GM12878 (cell line): ENCODE results near the gene DMBX1. TPM values are rescaled to one million over a fixed set of nuclear protein-coding genes. Genes with fewer than 3 reads are reported as not detected.

Experiments
- ATAC-seq: fragments of 200-7000 bp; cut with Tn5 transposase; 3 replicates; pipeline ENCODE4 v1.9.1; 2020; ENCODE audit warnings: mild to moderate bottlenecking, moderate library complexity
- BruUV-seq: library from RNA; stranded (reverse); fragments of 400-500 nt; replicated peaks from 2 replicates; lab custom pipeline; 2021; lab: Mats Ljungman, UMichigan
- CTCF ChIA-PET: fragments of 300-600 bp; sonication (Branson Sonifier 250); formaldehyde crosslinking; extraction: SDS; loops from one replicate; lab custom pipeline; 2021; ENCODE audit warnings: inconsistent platforms; lab: Yijun Ruan, JAX
- POLR2A ChIA-PET: fragments of 350-600 bp; formaldehyde crosslinking; extraction: SDS; loops from one replicate; lab custom pipeline; 2021; ENCODE audit warnings: inconsistent platforms; lab: Charles Lee
- RAD21 ChIA-PET: fragments of 300-600 bp; sonication (Branson Sonifier 250); formaldehyde crosslinking; loops from one replicate; lab custom pipeline; 2023; ENCODE audit warnings: antibody characterized with exemption; ENCODE audit not compliant: unreplicated experiment; lab: Charles Lee
- SMC1A ChIA-PET: fragments of 300-600 bp; sonication (Branson Sonifier 250); formaldehyde crosslinking; loops from one replicate; lab custom pipeline; 2023; ENCODE audit not compliant: unreplicated experiment, uncharacterized antibody; lab: Charles Lee
- DNase-seq: peaks from one replicate; pipeline ENCODE4 v3.0.0-alpha.2; 2011; ENCODE audit warnings: low read depth, low spot score
- FAIRE-seq: peaks from 3 replicates; lab custom pipeline; 2011; peaks lifted over from hg19 to GRCh38; lab: Jason Lieb, UNC
- H2AFZ ChIP-seq: 2 replicates; pipeline ENCODE4 v1.6.0; 2011; ENCODE audit warnings: low read depth, low read length, control low read depth; ENCODE audit not compliant: control insufficient read depth
- H3K27ac ChIP-seq: 2 replicates; pipeline ENCODE4 v1.5.1; 2011; ENCODE audit warnings: control low read depth; ENCODE audit not compliant: control insufficient read depth, insufficient read depth
- H3K27me3 ChIP-seq, 2 experiments: replicated peaks in 1 of 2; 2 replicates each; pipeline versions ENCODE4 v1.6.0 to v1.6.1; 2011; ENCODE audit warnings: low read length in 1 of 2; ENCODE audit not compliant: control insufficient read depth in 2 of 2, insufficient read depth in 2 of 2
- H3K36me3 ChIP-seq, 2 experiments: 2 replicates each; pipeline ENCODE4 v1.5.1; 2011; ENCODE audit warnings: low read length in 1 of 2; ENCODE audit not compliant: control insufficient read depth in 2 of 2, insufficient read depth in 2 of 2
- H3K4me1 ChIP-seq: 2 replicates; pipeline ENCODE4 v1.6.1; 2011; ENCODE audit warnings: mild to moderate bottlenecking, low read length, moderate library complexity, mixed read lengths; ENCODE audit not compliant: control insufficient read depth, insufficient read depth
- H3K4me2 ChIP-seq: 2 replicates; pipeline ENCODE4 v1.6.0; 2011; ENCODE audit warnings: control low read depth; ENCODE audit not compliant: control insufficient read depth, insufficient read depth
- H3K4me3 ChIP-seq: fragments of 200-600 bp; sonication (generic); 2 replicates; pipeline ENCODE4 v1.5.1; 2016
- H3K79me2 ChIP-seq: 2 replicates; pipeline ENCODE4 v1.6.0; 2011; ENCODE audit warnings: low read length; ENCODE audit not compliant: control insufficient read depth, insufficient read depth
- H3K9ac ChIP-seq: 2 replicates; pipeline ENCODE4 v1.8.0; 2011; ENCODE audit warnings: low read length, control low read depth, mixed read lengths; ENCODE audit not compliant: control insufficient read depth, insufficient read depth
- H3K9me3 ChIP-seq: replicated peaks from 3 replicates; pipeline ENCODE4 v1.5.1; 2011; ENCODE audit warnings: mild to moderate bottlenecking, low read length; ENCODE audit not compliant: control insufficient read depth, insufficient read depth
- H4K20me1 ChIP-seq: 2 replicates; pipeline ENCODE4 v1.6.0; 2011; ENCODE audit not compliant: control insufficient read depth, insufficient read depth
- BHLHE40 ChIP-seq, 2 experiments: fragments of 450-650 bp in 1 of 2; IDR thresholded peaks; 2 replicates each; pipeline ENCODE4 v1.6.1; 2011 to 2017; ENCODE audit warnings: low read depth in 2 of 2, borderline replicate concordance in 1 of 2, improper control_type of control experiment in 1 of 2, low read length in 1 of 2, mild to moderate bottlenecking in 1 of 2
- CHD2 ChIP-seq: IDR thresholded peaks from 2 replicates; pipeline ENCODE4 v1.6.1; 2011; ENCODE audit warnings: low read depth, low read length, improper control_type of control experiment, borderline replicate concordance
- CTCF ChIP-seq, 3 experiments: IDR thresholded peaks in 2 of 3; conservative IDR thresholded peaks in 1 of 3; 2 replicates each; pipeline ENCODE4 v1.5.1; 2011; ENCODE audit warnings: low read depth in 3 of 3, low read length in 3 of 3, mild to moderate bottlenecking in 3 of 3, control low read depth in 2 of 3, moderate library complexity in 2 of 3, inconsistent platforms in 1 of 3, mixed read lengths in 1 of 3; ENCODE audit not compliant: control insufficient read depth in 2 of 3, insufficient read depth in 1 of 3; ENCODE audit errors: extremely low read depth in 1 of 3
- EP300 ChIP-seq, 2 experiments: fragments of 150-350 bp in 1 of 2; IDR thresholded peaks; 2 replicates each; pipeline ENCODE4 v1.6.1; 2011 to 2012; ENCODE audit warnings: low read depth in 2 of 2, low read length in 2 of 2, borderline replicate concordance in 1 of 2, improper control_type of control experiment in 1 of 2, inconsistent platforms in 1 of 2; ENCODE audit not compliant: control insufficient read depth in 1 of 2
- HDGF ChIP-seq: fragments of 450-650 bp; IDR thresholded peaks from 2 replicates; pipeline ENCODE4 v1.6.1; 2016; ENCODE audit warnings: antibody characterized with exemption
- IRF4 ChIP-seq: IDR thresholded peaks from 2 replicates; pipeline ENCODE4 v1.6.1; 2011; ENCODE audit warnings: low read depth, low read length
- NRF1 ChIP-seq: conservative IDR thresholded peaks from 2 replicates; pipeline ENCODE4 v1.6.1; 2011; ENCODE audit warnings: mild to moderate bottlenecking, low read depth, low read length, improper control_type of control experiment
- PAX5 ChIP-seq: IDR thresholded peaks from 2 replicates; pipeline ENCODE4 v1.6.1; 2011; ENCODE audit warnings: low read depth, low read length, borderline replicate concordance
- PKNOX1 ChIP-seq: fragments of 450-650 bp; IDR thresholded peaks from 2 replicates; pipeline ENCODE4 v1.6.1; 2016; ENCODE audit warnings: mild to moderate bottlenecking
- RFX5 ChIP-seq: IDR thresholded peaks from 2 replicates; pipeline ENCODE4 v1.6.1; 2011; ENCODE audit warnings: low read depth, low read length, improper control_type of control experiment
- SUZ12 ChIP-seq: fragments of 200-600 bp; sonication (generic); IDR thresholded peaks from one replicate; pipeline ENCODE4 v1.6.1; 2018; ENCODE audit warnings: antibody characterized with exemption, mild to moderate bottlenecking; ENCODE audit not compliant: unreplicated experiment
- ZNF217 ChIP-seq: fragments of 450-650 bp; IDR thresholded peaks from 2 replicates; pipeline ENCODE4 v1.6.1; 2017; ENCODE audit warnings: antibody characterized with exemption, mild to moderate bottlenecking
- WGBS: methylation state at CpG from one replicate; pipeline ENCODE4 v1.1.6; 2016; ENCODE audit warnings: low lambda C conversion rate; ENCODE audit not compliant: insufficient replicate concordance, insufficient coverage; ENCODE audit errors: missing lambda C conversion rate; 5-methylcytosine and 5-hydroxymethylcytosine counted together
- in situ Hi-C: fragments of 300-500 bp; cut with MboI; formaldehyde crosslinking; loops from 9 replicates; pipeline ENCODE4 v1.14.3; 2018; ENCODE audit warnings: mixed read lengths
- intact Hi-C: fragments of 100-400 bp; cut with micrococcal nuclease; formaldehyde crosslinking; loops from one replicate; pipeline ENCODE4 v1.14.2; 2022; ENCODE audit not compliant: unreplicated experiment
- polyA plus RNA-seq, 11 experiments: library from polyadenylated mRNA; depleted of rRNA in 4 of 11; unstranded in 6 of 11; stranded (reverse) in 5 of 11; fragments of >200 nt; fragmentation: Nextera tagmentation in 4 of 11; fragmentation: Illumina TruSeq in 1 of 11; extraction: Ambion mirVana in 4 of 11; extraction: Trizol in 1 of 11; gene quantifications; 1 replicate in 1 of 11; 2 replicates in 10 of 11; pipeline versions ENCODE4 v1.2.1 to v1.2.3, GENCODE V29; 2011 to 2016; ENCODE audit warnings: inconsistent platforms in 2 of 11, missing spikeins in 2 of 11, low read depth in 1 of 11
- total RNA-seq, 4 experiments: library from RNA; depleted of rRNA in 3 of 4; stranded (reverse); fragments of >200 nt in 3 of 4; fragmentation: Illumina TruSeq in 1 of 4; extraction: Trizol in 1 of 4; gene quantifications; 2 replicates each; pipeline versions ENCODE4 v1.2.1 to v1.2.3, GENCODE V29; 2013 to 2021
- TF ChIP-seq, protein P1 (sequence below): IDR thresholded peaks from 2 replicates; pipeline ENCODE4 v1.6.1; 2012; ENCODE audit warnings: low read depth, low read length, improper control_type of control experiment
- TF ChIP-seq, protein P2 (sequence below): IDR thresholded peaks from 2 replicates; pipeline ENCODE4 v1.6.1; 2011; ENCODE audit warnings: borderline replicate concordance, low read depth, mild to moderate bottlenecking, moderate library complexity, mixed read lengths, low read length; ENCODE audit not compliant: insufficient read depth; ENCODE audit errors: extremely low read length
- TF ChIP-seq, protein P3 (sequence below): fragments of 450-650 bp; formaldehyde crosslinking; IDR thresholded peaks from 2 replicates; pipeline ENCODE4 v1.4.0; 2020; ENCODE audit warnings: mild to moderate bottlenecking, moderate library complexity

Gene DMBX1
- total and polyA plus RNA-seq, 10 of the 15 experiments (the other 5 are each of a cell fraction or from before 2014, with no cell fraction given): 0.03 TPM; not detected in 9

DNA sequence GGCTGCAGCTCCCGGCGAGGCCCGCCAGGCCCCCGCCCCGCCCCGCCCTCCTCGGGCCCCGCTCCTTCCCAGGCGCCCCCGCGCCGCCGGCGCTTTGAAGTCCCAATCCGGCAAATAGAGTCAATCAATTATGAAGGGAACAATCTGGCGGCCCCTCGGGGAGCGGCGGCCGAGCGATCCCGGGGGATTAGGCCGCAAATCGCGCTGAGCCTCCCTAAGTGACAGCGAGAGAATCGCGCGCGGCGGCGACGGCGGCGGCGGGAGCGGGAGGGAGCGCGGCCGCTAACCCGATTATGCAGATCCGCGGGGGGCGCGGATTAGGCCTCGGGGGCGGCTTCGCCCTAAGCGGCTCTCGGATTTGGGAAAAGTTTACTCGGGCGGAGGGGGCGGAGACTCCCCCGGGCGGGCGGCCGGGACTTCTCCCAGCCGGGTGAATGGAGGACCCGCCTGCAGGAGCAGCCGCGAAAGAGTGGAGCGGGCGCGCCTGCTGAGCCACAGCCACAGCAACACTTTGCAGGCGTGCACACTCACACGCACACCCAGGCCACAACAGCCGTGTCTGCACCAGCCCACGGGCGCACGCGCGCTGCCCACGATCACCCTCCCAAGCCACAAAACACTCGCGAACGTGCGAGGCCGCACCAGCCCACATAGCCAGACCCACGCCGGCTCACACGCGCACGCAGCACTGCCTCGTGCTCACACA lies 23.0 kb upstream of the DMBX1 start:
- intact Hi-C loops (no loop called here), in situ Hi-C loops (no loop called here)
- Histone ChIP-seq H3K27ac (no peak overlapping the region), H3K9me3 (no peaks in the 10 kb centered on the region), H3K4me1 (no peaks in the 10 kb centered on the region; the same call in 1 of the 2 replicates), H3K79me2 (no peaks in the 10 kb centered on the region), H3K27me3 (peaks cover 11 to 20% of the 10 kb centered on the region in 2 experiments; a peak in 3 of 4 replicates), H4K20me1 (no peaks in the 10 kb centered on the region), H3K4me3 (peak overlapping the region; percentile 53; the same call in 1 of the 2 replicates), H3K36me3 (no peaks in the 10 kb centered on the region), H3K9ac (no peak overlapping the region), H3K4me2 (peak overlapping the region; percentile 66), H2AFZ (no peak overlapping the region)
- WGBS: 8% methylated on average over 60 of the region's 84 CpGs
- RAD21 ChIA-PET: no interaction called here
- CTCF ChIA-PET: no interaction called here
- SMC1A ChIA-PET: no interaction called here
- POLR2A ChIA-PET: no interaction called here
- DNase-seq (no peak), FAIRE-seq (no peak), ATAC-seq (peak; percentile 62)
- no TSS peak for BruUV-seq
- TF ChIP-seq IRF4 (no peak), PAX5 (no peak), PKNOX1 (no peak), ZNF217 (no peak), HDGF (no peak), NRF1 (no peak), SUZ12 (peak; percentile 97), CHD2 (no peak), RFX5 (no peak), EP300 (IDR thresholded peaks at IDR 0.05; ENCODE audit: borderline replicate concordance in 1 of 2, control insufficient read depth in 1 of 2, low read depth in 2 of 2, low read length in 2 of 2) (no peak), CTCF (IDR thresholded peaks at IDR 0.05 in 2 of 3, conservative IDR thresholded peaks at IDR 0.05 in 1 of 3; ENCODE audit: control insufficient read depth in 2 of 3, extremely low read depth in 1 of 3, insufficient read depth in 1 of 3, low read depth in 3 of 3, low read length in 3 of 3) (no peak), BHLHE40 (IDR thresholded peaks at IDR 0.05; ENCODE audit: borderline replicate concordance in 1 of 2, low read depth in 2 of 2, low read length in 1 of 2) (peak in 1 of 2 experiments; percentile 18; a peak in 1 of 4 replicates)
- TF ChIP-seq, protein P1, sequence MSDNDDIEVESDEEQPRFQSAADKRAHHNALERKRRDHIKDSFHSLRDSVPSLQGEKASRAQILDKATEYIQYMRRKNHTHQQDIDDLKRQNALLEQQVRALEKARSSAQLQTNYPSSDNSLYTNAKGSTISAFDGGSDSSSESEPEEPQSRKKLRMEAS: no peak
- TF ChIP-seq, protein P2, sequence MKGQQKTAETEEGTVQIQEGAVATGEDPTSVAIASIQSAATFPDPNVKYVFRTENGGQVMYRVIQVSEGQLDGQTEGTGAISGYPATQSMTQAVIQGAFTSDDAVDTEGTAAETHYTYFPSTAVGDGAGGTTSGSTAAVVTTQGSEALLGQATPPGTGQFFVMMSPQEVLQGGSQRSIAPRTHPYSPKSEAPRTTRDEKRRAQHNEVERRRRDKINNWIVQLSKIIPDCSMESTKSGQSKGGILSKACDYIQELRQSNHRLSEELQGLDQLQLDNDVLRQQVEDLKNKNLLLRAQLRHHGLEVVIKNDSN: no peak
- TF ChIP-seq, protein P3, sequence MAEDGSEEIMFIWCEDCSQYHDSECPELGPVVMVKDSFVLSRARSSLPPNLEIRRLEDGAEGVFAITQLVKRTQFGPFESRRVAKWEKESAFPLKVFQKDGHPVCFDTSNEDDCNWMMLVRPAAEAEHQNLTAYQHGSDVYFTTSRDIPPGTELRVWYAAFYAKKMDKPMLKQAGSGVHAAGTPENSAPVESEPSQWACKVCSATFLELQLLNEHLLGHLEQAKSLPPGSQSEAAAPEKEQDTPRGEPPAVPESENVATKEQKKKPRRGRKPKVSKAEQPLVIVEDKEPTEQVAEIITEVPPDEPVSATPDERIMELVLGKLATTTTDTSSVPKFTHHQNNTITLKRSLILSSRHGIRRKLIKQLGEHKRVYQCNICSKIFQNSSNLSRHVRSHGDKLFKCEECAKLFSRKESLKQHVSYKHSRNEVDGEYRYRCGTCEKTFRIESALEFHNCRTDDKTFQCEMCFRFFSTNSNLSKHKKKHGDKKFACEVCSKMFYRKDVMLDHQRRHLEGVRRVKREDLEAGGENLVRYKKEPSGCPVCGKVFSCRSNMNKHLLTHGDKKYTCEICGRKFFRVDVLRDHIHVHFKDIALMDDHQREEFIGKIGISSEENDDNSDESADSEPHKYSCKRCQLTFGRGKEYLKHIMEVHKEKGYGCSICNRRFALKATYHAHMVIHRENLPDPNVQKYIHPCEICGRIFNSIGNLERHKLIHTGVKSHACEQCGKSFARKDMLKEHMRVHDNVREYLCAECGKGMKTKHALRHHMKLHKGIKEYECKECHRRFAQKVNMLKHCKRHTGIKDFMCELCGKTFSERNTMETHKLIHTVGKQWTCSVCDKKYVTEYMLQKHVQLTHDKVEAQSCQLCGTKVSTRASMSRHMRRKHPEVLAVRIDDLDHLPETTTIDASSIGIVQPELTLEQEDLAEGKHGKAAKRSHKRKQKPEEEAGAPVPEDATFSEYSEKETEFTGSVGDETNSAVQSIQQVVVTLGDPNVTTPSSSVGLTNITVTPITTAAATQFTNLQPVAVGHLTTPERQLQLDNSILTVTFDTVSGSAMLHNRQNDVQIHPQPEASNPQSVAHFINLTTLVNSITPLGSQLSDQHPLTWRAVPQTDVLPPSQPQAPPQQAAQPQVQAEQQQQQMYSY (CRISPR knock-in tag): no peak
